GM12865 (cell line): ENCODE results near the gene HMCN1.
"Not testable (repeated sequence)": the region's sequence is repeated elsewhere in the genome, so short reads cannot be mapped to it uniquely, and the experiment has no call there.

Experiments
- DNase-seq: peaks from one replicate; pipeline ENCODE4 v3.0.0; 2010; ENCODE audit warnings: low read depth
- H3K4me3 ChIP-seq: 2 replicates; pipeline ENCODE4 v1.5.1; 2011; ENCODE audit warnings: mild to moderate bottlenecking, low read depth, low read length, control low read depth
- TF ChIP-seq, protein P1 (sequence below): IDR thresholded peaks from 2 replicates; pipeline ENCODE4 v1.5.1; 2011; ENCODE audit warnings: low read length, control low read depth, low read depth, inconsistent platforms; ENCODE audit not compliant: insufficient read depth; ENCODE audit errors: missing control alignments

Gene HMCN1

GRCh38 chr1:186210258-186210657 is 476.1 kb downstream of the HMCN1 start:
- DNase-seq, result no peak
- H3K4me3 ChIP-seq, result no peak overlapping the region
- TF ChIP-seq, protein P1, sequence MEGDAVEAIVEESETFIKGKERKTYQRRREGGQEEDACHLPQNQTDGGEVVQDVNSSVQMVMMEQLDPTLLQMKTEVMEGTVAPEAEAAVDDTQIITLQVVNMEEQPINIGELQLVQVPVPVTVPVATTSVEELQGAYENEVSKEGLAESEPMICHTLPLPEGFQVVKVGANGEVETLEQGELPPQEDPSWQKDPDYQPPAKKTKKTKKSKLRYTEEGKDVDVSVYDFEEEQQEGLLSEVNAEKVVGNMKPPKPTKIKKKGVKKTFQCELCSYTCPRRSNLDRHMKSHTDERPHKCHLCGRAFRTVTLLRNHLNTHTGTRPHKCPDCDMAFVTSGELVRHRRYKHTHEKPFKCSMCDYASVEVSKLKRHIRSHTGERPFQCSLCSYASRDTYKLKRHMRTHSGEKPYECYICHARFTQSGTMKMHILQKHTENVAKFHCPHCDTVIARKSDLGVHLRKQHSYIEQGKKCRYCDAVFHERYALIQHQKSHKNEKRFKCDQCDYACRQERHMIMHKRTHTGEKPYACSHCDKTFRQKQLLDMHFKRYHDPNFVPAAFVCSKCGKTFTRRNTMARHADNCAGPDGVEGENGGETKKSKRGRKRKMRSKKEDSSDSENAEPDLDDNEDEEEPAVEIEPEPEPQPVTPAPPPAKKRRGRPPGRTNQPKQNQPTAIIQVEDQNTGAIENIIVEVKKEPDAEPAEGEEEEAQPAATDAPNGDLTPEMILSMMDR, result no peak

DNA sequence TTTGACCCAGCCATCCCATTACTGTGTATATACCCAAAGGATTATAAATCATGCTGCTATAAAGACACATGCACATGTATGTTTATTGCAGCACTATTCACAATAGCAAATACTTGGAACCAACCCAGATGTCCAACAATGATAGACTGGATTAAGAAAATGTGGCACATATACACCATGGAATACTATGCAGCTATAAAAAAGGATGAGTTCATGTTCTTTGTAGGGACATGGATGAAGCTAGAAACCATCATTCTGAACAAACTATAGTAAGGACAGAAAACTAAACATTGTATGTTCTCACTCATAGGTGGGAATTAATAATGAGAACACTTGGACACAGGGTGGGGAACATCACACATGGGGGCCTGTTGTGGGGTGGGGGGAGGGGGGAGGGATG is 477.4 kb downstream of the HMCN1 start:
- DNase-seq, H3K4me3 ChIP-seq: not testable (repeated sequence)

DNA sequence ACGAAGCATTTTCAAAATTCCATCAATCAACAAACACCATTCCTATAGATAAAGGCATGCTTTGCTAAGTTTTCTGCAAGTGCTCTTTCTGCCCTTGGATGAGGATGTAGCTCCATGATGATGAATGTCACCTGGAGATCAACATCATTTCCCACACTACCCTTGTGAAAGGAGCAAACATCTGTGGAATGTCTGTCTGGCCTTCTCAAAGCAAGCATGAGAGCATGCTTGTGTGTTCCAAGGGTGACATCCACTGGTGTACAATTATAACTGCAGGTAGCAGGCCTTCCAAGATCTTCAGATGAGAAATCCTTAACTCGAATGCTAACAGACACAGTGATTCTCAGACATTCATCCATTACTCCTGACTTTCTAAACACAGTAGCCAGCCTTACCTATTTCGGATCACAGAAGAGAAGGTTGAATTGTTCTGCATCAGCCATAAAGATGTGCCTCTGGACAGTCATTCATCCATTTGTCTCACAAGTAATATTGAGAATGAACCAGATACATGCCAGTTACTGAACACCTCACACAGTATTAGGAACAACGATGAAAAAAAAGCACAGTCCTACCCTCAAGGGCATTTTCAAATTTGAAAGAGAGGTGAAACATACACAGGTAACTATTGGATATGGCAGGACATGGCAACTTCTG is 478.5 kb downstream of the HMCN1 start:
- TF ChIP-seq, protein P1, result peak; percentile 75
- peak; percentile 81 for DNase-seq
- no peak overlapping the region for H3K4me3 ChIP-seq

GRCh38 chr1:186213225-186213607 is 479.0 kb downstream of the HMCN1 start:
- H3K4me3 ChIP-seq, result no peak overlapping the region
- DNase-seq, result no peak
- TF ChIP-seq, protein P1, result no peak

GRCh38 chr1:186214791-186215190 is 480.6 kb downstream of the HMCN1 start:
- no peak for DNase-seq
- TF ChIP-seq, protein P1, result no peak
- H3K4me3 ChIP-seq, result no peak overlapping the region

DNA sequence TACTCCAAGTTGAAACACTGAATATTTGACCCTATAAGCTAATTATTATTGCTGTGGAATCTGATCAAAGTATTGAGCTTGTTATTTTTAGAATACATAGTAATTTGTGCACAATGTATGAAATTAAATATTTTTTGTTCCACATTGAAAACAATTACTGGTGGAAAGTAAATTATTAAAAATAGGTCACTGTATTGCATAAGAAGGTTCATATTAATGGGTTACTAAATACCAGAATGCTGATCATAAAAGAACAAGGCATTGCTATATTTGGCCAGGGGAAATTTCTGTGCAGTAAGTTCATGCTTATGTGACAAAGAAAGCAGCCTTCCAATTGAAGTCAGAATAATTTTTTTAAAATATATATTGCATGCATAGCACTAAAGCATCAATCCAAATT is 481.4 kb downstream of the HMCN1 start:
- DNase-seq, result no peak
- TF ChIP-seq, protein P1, result no peak
- no peak overlapping the region for H3K4me3 ChIP-seq

DNA sequence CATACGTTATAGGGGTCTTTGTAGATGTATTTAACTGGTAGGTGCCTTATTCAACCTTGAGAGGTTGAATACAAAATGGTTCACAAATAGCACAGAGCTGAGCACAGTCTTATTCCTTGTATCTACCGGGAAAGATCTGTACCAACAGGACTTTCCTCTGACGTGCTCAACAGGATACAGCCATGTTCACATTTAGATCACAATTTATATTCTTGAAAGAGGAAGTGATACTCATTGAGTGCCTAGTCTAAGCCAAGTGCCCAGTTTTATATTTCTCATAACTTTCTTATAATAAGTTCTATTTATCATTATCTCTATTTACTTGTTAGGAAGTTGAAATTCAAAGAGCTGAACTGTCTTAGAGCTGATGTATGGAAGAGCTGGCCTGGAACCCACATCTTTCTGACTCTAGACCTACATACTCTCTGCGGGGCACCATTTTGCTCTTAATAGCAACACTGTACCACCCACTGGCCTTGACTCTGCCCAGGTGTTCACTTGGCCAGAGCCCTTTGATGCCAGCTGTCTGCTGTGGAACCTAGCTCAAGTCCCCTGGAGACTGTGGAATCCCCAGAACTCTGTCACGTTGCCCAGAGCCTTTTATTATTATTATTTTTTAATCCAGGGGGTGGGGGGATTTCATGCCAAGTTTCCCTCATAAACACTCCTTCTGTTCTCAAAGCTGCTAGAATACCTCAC is 484.6 kb downstream of the HMCN1 start:
- TF ChIP-seq, protein P1, result no peak
- DNase-seq, result no peak
- H3K4me3 ChIP-seq, result no peak overlapping the region
